GM18951 (cell line): ENCODE results near the gene SPDEF.

Experiments used
- POLR2A ChIP-seq: IDR thresholded peaks from 4 replicates; pipeline ENCODE4 v1.6.1; 2011; ENCODE audit warnings: mild to moderate bottlenecking; ENCODE audit not compliant: insufficient read length, insufficient read depth; ENCODE audit errors: extremely low read depth
- in situ Hi-C: fragments of 300-500 bp; cut with MboI; formaldehyde crosslinking; loops from one replicate; pipeline ENCODE4 v1.12.0; 2022; ENCODE audit warnings: low sequenced_read_pairs, mixed read lengths, inconsistent platforms; ENCODE audit not compliant: unreplicated experiment

SPDEF gene

GRCh38 chr6:34556031-34556471, at the start of gene SPDEF:
Gene SPDEF, minus strand, starts transcription at chr6:34556329. Its CDS starts 11,874 bp downstream, at chr6:34544455.
- TF ChIP-seq POLR2A, result no peak
- in situ Hi-C loops, result no loop called here

DNA sequence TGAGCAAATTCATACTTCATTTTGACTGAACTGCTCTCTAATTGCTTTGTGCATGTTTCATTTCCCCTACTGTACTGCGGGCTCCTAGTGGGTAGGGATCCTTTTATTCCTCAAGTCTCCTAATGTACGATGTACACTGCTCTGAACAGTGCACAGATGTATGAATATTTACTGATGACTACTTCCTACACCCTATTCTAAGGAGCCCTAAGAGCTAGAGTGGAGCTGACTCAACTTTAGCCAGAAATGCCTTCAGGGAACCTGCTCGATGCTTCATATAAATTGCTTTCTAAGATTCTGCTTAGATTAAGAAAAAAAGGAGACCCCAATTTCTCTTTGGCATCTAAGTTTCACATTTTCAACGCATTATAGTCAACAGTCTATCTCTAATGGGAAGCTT, 47.6 kb upstream of the SPDEF start:
- in situ Hi-C loops, result loop anchor here (10.0 kb wide), 1 partner anchor 139 kb away; the partner anchor contains the start of gene PACSIN1
- TF ChIP-seq POLR2A, result no peak

- TF ChIP-seq POLR2A, result no peak
- in situ Hi-C loops, result loop anchor here (10.0 kb wide), 1 partner anchor 138 kb away; the partner anchor contains the start of gene PACSIN1
These were observed 46.4 kb upstream of the SPDEF start for GRCh38 chr6:34602318-34603111.

DNA sequence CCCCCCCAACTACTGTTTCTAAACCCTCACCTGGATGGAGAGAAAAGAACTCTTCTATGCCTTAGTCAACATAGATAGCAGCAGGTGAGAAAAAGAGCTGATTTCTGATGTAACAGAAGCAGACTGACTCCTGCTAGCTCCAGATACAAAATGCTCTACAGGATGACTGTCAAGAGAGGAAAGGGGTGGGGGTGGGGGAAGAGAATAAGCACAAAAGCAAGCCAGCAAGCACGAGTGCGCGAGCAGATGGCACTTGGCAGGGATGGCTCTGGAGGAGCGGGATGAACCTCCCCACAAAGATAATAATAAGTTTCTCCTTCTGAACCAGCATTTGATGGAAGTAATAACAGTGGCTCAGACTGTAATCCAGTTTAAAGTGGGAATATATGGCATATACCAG, 45.6 kb upstream of the SPDEF start:
- TF ChIP-seq POLR2A, result no peak
- in situ Hi-C loops, result loop anchor here (10.0 kb wide), 1 partner anchor 137 kb away; the partner anchor contains the start of gene PACSIN1

DNA sequence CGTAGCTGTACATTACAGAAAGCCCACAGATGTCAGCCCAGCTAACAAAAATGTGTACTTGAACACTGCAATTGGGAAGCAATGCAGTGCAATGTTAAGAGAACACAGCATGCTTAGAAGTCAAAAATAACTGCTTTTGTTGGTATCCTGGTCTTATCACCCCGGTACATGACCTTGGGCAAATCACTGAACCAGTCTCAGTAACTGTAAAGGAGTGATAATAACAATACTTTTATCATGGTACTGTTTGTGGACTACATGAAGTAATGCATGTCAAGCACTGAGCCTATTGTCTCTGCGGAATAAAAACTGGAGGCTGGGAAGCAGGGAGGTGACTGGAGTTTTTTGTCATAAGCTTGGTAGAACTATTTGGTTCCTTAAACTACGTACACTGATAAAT, 44.7 kb upstream of the SPDEF start:
- TF ChIP-seq POLR2A, result no peak

GRCh38 chr6:34600101-34600500, 44.0 kb upstream of the SPDEF start:
- TF ChIP-seq POLR2A, result no peak
- in situ Hi-C loops, result loop anchor here (10.0 kb wide), 1 partner anchor 135 kb away; the partner anchor contains the start of gene PACSIN1

More for the DNA sequence above, 44.7 kb upstream of the SPDEF start:
- in situ Hi-C loops, result loop anchor here (10.0 kb wide), 1 partner anchor 136 kb away; the partner anchor contains the start of gene PACSIN1

DNA sequence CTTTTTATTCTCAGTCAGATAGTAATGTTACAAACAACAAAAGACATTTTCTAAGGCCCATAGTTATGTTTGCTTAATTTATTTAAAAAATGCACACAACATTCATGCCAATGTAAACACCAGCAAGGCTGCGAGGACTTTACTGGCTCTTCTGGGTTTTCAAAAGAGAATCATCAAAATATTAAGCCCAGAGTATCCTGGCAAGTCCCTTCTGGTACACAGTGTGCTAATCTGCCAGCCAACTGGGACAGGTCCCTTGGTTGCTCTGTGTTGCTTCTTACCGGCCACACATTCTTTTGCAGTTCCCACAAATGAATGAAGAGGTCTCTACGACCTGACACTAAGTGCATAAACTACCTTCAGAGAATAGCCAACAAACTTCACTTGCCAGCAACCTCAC, 42.6 kb upstream of the SPDEF start:
- no peak for TF ChIP-seq POLR2A
- in situ Hi-C loops, result no loop called here

GRCh38 chr6:34597605-34598353, 41.6 kb upstream of the SPDEF start:
- no peak for TF ChIP-seq POLR2A
- in situ Hi-C loops, result no loop called here

- in situ Hi-C loops, result no loop called here
- no peak for TF ChIP-seq POLR2A
These were observed 40.7 kb upstream of the SPDEF start for GRCh38 chr6:34596798-34597197.

DNA sequence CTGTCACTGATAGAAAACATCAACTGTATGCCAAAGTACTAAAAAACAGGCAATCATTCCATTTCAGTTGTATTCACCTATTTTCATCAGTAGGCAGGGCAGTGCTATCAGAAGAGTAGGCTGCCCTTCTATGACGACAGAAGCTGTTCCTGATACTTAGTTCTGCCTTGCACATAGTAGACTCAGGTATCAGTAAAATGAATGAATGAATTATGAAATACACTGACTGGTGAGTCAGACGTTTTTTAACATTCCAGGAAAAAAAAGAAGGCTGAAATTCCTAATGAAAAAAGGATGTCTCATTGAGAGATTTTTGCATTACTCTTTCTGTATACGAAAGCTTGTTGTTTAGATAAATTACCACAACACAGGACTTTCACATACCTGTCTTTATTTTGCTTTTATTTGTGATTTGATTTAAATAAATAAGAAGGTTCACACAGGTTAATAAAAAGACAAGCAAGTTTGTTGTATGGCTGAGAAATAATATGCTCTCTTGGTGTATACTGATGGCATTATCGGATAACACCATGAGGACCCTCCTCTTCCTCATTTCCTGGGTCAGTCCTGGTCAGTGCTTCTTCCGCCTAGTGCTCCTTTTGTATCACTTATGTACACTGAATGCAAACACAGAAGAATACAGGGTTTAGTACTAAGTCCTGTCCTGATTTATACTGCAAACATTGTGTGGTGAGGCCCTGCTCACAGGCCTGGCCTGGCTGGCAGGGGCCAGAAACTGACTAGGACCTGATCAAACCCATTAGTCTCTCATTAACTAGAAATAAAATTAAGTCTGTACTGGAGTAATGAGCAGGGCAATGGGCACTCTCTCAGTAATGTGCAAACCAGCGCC, 39.4 kb upstream of the SPDEF start:
- in situ Hi-C loops, result no loop called here
- no peak for TF ChIP-seq POLR2A

- TF ChIP-seq POLR2A, result no peak
- in situ Hi-C loops, result no loop called here
These were observed 37.6 kb upstream of the SPDEF start for GRCh38 chr6:34593701-34594100.

DNA sequence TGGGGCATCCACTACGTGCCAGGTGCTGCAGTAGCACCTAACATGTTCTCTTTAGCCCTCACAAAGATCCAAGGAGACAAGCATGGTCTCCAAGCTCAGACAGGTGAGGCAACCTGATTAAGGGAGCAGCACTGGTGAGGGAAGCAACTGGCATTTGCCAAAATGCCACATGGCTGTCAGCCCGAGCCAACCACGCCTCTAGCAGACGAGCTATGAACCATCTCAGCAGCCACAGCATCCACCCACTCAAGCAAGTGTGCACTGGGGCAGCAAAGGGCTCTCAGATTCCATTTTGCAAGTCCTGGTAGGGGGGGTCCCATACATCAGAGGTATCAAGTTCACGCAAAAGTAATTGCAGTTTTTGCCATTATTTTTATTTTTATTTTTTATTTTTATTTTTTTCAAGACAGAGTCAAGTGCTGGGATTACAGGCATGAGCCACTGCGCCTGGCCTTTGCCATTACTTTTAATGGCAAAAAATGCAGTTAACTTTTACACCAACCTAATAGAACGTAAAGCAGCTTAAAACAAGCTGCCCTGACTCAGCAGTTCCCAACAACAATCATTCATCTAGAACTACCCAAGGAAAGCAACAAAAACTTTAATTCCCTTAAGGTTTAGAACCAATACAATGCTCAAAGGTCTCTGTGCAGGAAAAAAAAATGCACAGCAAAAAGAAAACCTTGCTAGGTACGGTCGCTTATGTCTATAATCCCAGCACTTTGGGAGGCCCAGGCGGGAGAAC, 36.3 kb upstream of the SPDEF start:
- no peak for TF ChIP-seq POLR2A
- in situ Hi-C loops, result no loop called here
